PC-3 (cell line): ENCODE results near the gene PTCD1.

Experiments
- EZH2 ChIP-seq: fragments of 300-600 bp; sonication (generic); IDR thresholded peaks from one replicate; pipeline ENCODE4 v1.6.1; 2017; ENCODE audit warnings: antibody characterized with exemption, mild to moderate bottlenecking, low read length; ENCODE audit not compliant: unreplicated experiment
- EZH2phosphoT487 ChIP-seq: fragments of 300-600 bp; sonication (generic); IDR thresholded peaks from 2 replicates; pipeline ENCODE4 v1.6.1; 2018; ENCODE audit warnings: mild to moderate bottlenecking, antibody characterized with exemption, low read length, borderline replicate concordance
- TF ChIP-seq, protein P1 (sequence below): fragments of 300-600 bp; sonication (generic); conservative IDR thresholded peaks from 2 replicates; pipeline ENCODE4 v1.5.1; 2017; ENCODE audit warnings: antibody characterized with exemption, low read depth, mild to moderate bottlenecking, low read length

DNA sequence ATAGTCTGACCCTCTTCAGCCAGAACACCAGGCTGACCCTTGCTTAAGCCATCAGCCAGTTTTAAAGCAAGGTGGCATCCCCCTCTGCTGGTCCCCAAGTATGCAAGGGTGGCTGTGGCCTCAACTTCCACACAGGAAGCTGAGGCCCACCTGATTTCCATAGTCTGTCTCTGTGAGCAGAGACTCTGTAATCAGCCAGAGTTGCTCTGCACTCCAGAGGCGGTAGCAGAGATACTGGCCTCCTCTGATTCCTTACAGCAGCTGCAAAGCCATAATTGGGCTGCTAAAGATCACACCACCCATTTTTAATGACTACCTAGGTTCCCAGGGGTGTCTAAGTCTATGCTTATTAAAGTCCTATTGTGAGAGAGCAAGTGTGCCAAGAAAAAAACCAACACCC, 32.0 kb downstream of the PTCD1 start:
- TF ChIP-seq, protein P1, sequence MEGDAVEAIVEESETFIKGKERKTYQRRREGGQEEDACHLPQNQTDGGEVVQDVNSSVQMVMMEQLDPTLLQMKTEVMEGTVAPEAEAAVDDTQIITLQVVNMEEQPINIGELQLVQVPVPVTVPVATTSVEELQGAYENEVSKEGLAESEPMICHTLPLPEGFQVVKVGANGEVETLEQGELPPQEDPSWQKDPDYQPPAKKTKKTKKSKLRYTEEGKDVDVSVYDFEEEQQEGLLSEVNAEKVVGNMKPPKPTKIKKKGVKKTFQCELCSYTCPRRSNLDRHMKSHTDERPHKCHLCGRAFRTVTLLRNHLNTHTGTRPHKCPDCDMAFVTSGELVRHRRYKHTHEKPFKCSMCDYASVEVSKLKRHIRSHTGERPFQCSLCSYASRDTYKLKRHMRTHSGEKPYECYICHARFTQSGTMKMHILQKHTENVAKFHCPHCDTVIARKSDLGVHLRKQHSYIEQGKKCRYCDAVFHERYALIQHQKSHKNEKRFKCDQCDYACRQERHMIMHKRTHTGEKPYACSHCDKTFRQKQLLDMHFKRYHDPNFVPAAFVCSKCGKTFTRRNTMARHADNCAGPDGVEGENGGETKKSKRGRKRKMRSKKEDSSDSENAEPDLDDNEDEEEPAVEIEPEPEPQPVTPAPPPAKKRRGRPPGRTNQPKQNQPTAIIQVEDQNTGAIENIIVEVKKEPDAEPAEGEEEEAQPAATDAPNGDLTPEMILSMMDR: no peak
- no peak for TF ChIP-seq EZH2phosphoT487
- TF ChIP-seq EZH2: no peak
